Right forelimb (tissue), 1 donor: Measurements from ENCODE around the gene URM1.

Experiments
- DNase-seq: peaks from one replicate; pipeline ENCODE4 v3.0.0-alpha.2; 2018

The URM1 gene

GRCh38 chr9:128349772-128350171 lies 21.4 kb upstream of the URM1 start:
- no peak for DNase-seq

DNA sequence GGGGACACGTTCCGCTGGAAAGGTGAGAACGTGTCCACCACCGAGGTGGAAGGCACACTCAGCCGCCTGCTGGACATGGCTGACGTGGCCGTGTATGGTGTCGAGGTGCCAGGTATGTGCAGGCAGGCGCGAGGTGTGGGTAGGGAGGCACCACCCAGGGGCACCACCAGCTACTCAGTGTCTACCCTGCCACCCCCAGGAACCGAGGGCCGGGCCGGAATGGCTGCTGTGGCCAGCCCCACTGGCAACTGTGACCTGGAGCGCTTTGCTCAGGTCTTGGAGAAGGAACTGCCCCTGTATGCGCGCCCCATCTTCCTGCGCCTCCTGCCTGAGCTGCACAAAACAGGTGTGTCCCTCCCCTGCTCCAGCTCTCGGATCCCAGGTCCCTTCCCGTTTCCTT lies 15.7 kb upstream of the URM1 start:
- no peak for DNase-seq

- DNase-seq, result no peak
Observed at GRCh38 chr9:128358090-128358489, 13.1 kb upstream of the URM1 start.

- no peak for DNase-seq
Observed at GRCh38 chr9:128358861-128359260, 12.3 kb upstream of the URM1 start.

DNA sequence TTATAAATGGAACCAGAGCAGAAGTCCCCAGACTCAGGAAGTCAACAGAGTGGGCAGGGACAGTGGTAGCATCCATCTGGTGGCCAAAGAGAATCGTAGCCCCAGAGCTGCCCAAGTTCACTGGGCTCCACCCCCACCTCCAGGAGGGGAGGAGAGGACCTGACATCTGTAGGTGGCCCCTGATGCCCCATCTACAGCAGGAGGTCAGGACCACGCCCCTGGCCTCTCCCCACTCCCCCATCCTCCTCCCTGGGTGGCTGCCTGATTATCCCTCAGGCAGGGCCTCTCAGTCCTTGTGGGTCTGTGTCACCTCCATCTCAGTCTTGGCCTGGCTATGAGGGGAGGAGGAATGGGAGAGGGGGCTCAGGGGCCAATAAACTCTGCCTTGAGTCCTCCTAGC lies 10.3 kb upstream of the URM1 start:
- no peak for DNase-seq

DNA sequence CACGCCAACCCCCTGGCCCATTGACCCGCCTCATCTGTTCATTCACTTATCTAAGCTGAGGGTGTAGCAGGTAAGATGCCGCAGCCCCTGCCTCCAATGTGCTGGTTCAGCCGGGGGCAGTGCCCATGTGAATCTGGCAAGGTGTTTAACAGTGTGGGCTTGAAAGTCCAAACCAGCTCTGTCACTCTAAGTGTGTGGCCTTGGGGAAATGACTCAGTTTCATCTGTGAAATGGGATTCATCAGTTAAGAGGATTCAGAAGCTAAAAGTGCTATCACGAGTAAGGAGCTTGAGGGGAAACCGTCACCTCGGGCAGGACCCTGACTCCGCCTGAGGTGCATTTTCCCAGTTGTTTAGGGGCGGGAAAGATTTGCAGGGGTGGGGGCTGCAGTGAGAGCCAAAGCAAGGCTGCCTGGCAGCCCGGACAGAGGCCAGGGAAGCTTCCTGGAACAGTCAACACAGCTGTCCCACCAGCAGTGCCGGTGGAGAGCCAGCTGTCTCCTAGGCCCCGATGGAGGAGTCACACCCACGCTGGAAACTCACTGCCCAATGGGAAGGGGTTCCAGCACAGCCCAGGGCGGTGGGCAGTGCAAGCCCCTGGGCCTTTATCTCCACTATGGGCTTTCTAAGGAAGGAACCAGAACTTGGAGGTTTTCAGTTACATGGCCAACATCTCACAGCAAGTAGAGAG lies 9.7 kb upstream of the URM1 start:
- DNase-seq, result no peak

- peak; percentile 92 for DNase-seq
Observed at GRCh38 chr9:128361986-128362646, 9.1 kb upstream of the URM1 start.

GRCh38 chr9:128362774-128363173 lies 8.4 kb upstream of the URM1 start:
- DNase-seq, result no peak

DNA sequence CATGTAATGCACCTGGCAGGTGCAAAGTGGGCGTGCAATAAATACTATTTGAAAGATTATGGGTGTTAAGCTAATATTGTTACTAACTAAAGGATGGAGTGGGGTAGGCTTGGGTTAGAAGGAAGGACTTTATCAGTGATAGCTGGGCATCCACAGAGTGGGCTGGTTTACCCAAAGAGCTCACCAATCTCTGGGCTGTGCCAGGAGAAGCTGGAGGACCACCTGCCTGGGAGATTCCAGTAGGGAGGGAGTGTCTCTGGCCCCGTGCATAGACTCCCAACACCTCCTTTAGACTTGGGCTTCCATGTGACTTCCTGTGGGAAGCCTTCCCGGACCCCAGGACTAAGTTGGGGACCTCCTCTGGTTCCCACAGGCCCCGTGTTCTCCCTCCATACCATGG lies 5.6 kb upstream of the URM1 start:
- no peak for DNase-seq

DNA sequence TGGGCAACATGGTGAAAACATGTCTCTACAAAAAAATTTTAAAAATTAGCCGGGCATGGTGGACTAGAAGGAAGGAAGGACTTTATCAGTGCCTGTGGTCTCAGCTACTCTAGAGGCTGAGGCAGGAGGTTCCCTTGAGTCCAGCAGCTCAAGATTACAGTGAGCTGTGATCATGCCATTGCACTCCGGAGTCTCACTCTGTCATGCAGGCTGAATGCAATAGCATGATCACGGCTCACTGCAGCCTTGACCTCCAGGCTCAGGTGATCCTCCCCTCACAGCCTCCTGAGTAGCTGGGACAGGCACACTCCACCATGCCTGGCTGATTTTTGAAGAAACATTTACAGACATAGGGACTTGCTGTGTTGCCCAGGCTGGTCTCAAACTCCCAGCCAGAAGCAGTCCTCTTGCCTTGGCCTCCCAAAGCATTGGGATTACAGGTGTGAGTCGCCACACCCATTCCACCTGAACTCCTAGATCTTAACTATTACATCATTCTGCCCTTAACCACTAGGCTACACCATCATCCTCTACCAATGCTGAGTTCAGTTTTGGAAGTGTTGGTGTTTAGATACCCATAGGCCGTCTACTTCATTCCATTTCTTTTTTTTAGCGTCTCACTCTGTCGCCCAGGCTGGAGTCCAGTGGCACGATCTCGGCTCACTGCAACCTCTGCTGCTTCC lies 2.0 kb upstream of the URM1 start:
- no peak for DNase-seq

DNA sequence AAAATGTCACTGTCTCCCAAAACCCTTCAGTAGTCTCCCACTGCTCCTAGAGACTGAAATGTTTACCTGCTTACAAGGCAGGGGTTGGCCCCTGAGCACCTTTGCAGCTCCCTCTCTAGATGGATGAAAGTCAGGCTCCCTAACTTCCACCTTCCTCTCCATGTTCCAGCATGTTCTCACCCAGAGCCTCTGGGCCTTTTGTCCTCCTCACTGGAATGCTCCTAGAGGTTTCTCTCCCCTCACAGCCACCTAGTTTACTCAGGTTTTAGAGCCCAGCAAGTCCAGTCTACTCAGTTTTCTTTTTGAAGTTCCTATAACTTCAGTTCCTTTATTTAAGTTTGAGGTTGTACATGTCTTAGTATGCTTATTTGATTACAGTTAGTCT lies 815 bp upstream of the URM1 start:
- DNase-seq, result no peak

GRCh38 chr9:128371630-128372117 lies 500 bp downstream of the URM1 start:
- no peak for DNase-seq

- DNase-seq, result no peak
Observed at GRCh38 chr9:128372188-128372641, 1.0 kb downstream of the URM1 start.

DNA sequence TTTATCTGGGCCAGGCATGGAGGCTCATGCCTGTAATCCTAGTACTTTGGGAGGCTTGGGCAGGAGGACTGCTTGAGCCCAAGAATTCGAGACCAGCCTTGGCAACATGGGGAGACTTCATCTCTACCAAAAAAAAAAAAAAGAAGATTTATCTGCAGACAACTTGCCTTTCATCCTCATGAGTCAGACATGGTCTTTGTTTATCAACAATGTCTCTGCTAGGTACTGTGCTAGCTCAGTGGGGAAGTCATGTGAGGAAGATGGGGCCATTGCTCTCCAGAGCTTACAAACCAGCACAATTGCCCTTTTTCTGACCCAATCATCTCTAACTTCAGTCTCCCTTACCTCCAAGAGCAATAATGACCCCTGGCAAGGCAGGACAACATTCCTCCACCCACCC lies 1.6 kb downstream of the URM1 start:
- DNase-seq, result no peak

DNA sequence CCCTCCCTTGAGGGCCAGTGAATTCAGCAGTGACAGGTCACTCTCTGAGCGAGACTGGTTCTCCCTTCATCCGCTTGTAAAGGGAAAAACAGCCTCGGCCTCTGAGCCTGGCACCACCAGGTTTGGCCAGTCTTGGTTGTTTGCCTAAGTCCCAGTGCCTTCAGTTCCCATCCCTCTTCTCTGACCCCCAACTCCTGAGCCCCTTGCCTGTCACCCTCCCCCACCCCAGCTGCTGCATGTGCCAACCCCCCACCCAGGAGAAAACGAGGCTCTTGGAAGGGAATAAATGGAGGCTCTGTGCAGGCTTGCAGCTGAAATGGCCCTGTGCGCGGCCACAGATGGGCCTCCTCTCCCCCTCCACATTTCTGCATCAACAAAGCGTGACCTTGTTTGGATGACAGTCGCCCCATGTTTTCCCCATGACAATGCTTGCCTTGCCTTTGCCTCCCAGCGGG lies 3.1 kb downstream of the URM1 start:
- no peak for DNase-seq

DNA sequence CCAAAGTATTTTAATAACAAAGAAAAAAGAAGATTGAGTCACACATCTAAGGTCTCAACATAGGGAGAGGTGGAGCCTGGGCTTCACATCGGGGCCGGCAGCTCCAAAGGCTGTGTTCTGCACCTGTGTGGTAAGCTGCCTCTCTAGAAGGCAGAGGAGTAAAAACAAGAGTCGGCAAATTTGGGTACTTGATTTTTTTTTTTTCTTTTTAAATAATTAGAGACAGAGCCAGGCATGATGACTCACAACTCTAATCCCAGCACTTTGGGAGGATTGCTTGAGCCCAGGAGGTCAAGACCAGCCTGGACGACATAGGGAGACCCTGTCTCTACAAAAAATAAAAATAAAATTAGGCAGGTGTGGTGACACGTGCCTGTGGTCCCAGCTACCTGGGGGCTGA lies 4.7 kb downstream of the URM1 start:
- DNase-seq, result no peak

- DNase-seq, result no peak
Observed at GRCh38 chr9:128382261-128382660, 11.1 kb downstream of the URM1 start.

DNA sequence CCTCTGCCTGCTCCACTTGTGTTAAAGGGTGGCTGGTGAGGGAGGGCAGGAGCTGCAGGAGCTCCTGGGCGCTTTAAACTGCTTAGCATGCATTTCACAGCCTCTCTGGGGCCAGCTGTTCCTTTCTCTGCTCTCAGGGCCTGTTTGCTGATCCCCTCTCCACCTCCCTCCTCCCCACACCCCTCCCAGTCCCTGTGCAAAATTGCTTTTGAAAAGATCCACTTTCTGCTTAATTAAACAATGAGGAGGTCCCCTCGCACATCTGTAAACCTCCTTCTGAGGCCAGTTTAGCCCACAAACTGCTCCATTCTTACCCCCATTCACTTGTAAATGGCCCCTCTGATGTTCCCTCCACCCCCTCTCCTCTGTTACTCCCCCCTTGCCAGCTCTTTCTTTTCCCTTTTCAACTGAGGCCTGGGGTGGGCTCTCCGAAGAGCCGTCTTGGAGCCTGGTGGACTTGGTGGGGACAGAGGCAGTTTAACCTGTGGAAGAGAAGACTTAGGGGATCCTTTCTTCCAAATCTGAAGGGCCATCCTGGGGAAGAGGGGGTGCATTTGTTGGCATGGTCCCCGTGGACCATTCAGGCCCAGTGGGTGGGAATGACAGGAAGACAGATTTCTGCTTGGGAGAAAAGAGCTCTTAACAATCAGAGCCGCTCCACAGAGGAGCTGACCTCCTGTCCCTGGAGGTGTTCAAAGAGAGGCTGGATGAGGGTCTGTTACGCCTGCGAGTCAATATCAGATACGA lies 12.0 kb downstream of the URM1 start:
- no peak for DNase-seq

GRCh38 chr9:128383791-128384190 lies 12.6 kb downstream of the URM1 start:
- DNase-seq, result no peak

DNA sequence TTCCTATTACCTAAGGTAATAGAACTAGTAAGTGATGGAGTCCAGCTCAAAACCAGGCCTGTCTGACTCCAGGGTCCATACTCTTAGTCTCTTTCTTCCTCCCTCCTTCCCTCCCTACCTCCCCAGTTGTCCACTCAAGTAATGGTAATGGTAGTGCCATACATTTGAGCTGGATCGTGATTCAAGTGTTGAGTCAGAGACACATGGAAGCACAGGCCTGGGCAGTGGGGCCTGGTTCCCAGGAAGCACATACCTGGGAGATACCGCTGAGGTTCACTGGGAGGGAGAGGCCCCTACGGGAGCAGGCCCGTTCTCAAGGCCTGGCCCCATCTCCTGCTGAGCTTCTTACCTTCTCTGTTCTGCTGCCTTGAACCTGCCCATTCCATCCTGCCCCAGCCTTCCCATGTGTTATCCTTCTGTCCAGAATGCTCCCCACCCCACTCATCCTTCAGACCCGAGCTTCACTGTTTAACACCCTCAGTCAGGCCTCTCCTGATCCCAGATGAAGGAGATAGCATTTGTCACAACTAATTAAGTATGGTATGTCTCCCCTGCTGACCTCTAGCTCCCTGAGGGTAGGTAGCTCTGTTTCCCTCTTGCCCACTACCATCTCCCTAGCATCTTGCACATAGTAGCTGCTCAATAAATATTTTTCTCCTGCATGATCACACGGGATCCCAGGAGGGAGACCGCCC lies 13.8 kb downstream of the URM1 start:
- no peak for DNase-seq

DNA sequence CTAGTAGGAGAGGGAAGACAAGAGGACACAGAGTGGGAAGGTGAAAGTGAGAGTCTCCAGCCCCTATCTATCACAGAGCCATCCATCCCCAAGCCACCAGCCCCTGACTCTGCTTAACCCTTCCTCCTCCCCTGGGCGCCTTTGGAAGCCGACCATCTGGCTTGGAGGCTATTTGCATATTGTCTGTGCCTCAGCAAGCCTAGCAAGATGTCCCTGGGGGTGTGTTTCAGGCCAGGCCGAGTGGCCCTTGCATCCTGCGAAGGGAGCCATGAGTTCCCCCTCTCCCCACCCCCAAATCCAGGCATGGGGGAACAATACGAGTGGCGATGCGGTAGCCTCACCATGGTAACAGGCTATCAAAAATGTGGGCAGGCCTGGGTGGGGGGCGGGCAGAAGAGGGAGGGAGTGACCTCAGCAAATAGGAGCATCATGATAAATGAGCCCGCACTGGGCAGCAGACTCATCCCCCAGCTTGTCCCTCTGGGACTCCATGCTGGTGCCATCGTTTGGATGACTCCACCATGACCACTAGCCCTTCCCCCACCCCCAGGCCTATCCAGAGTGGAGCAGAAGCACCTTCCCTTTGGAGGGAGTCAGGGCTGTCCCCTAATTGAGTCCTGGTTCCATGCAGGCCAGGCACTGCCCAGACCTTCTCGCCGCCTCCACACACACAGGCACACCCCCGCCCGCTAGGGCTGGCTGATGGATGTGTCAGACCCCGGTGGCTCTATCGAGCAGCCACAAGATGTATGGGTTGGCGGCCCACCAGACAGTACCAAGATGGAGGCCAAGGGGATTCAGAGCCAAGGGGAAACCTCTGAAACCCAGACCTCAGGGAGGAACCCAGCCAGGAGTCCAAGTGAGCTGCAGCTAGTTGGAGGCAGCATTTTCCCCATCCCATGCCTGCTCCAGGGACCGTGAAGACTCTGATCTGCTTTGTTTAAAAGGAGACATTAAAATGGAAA lies 14.6 kb downstream of the URM1 start:
- DNase-seq, result no peak
